HG03039 (cell line): Measurements from ENCODE around the gene RAI14.

ENCODE experiments used
- ATAC-seq: cut with Tn5 transposase; IDR thresholded peaks from one replicate; pipeline ENCODE4 v1.9.1; 2021; ENCODE audit warnings: mild to moderate bottlenecking, moderate library complexity; ENCODE audit not compliant: unreplicated experiment

The RAI14 gene

DNA sequence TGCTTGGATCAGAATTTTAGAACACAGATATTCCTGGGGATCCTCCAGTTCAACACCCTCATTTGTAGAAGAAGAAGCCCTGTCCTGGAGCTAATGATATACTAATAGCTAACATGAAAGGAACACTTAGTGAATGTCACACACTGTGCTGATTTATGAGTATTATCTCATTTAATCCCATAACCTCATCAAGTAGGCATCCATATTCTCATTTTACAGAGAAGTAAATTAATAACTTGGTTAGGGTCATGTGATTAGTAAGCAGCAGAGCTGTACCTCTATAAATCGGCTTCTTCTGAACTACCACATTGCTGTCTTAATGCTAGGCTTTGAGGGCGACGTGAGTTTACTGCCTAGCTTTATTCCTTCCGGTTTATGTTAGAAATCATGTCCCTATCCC, 188.9 kb downstream of the RAI14 start:
- ATAC-seq, result no peak

GRCh38 chr5:34847056-34847455, 190.9 kb downstream of the RAI14 start:
- ATAC-seq, result no peak

GRCh38 chr5:34847552-34847951, 191.4 kb downstream of the RAI14 start:
- no peak for ATAC-seq

DNA sequence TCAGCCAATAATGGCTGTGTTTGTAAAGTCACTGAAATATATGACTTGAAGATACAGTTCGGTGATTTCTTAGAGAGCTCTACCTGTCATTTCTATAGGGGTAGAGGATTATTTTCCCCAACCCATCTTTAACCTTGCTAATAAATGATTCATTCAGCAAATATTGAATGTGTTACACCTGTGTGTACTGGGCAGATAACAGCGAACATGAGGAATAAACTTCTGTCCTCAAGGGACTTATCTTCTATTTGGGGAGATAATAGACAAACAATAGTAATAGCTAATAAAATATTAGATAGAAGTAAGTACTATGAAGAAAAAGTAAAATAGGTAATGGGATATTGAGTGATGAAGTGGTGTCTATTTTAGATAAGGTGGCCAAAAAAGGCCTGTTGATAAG, 192.1 kb downstream of the RAI14 start:
- no peak for ATAC-seq

GRCh38 chr5:34849253-34849652, 193.1 kb downstream of the RAI14 start:
- ATAC-seq, result no peak

DNA sequence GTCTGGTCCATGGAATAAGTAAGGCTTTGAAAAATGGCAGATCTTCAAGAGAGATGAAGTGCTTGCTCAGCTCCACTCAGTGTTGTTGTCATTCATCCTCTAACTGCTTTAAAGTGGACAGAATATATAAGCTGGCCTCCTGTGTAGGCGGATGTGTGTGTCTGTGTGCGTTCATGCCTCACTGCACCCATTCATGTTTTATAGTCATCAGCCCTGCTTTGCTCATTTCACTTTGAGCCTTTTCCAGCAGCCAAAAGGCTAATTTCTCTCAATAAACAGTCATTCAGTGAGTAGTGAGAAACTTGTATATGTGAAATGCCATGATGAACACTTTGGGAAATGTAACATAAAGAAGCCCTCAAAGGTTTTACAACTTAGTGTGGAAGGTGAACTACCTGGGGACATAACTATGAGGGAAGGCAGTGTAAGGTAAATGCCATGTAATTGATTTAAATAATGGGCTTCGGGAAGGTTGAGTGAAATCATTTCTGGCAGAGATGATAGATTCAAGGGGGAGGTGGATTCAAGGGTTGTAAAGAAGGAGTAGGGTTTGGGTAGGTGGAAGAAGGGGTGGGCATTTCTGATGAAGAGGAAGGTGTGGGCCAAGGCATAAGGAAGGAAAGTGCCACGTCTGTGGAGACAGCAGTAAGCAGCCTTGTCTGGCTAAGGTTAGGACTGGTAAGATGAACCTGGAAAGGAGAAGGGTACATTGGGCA, 198.5 kb downstream of the RAI14 start:
- peak; percentile 95 for ATAC-seq

DNA sequence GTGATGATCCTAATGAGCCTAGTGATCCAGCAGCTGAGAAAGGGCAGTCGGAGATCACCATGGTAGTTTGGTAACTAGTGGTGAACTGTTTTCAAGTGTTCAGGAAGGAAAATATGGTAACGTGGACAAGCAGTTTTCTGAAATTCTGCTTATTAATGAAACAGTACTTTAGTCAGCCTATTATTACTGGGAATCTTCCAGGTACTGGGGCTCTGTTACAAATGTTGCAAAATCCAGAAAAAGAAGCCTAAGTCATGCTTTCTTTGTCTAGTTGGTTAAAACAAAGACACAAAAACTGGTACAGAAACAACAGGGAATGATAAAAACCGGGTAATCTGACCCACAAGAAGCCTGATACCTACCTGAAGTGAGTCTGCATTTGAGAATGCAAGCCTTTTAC, 201.0 kb downstream of the RAI14 start:
- no peak for ATAC-seq

DNA sequence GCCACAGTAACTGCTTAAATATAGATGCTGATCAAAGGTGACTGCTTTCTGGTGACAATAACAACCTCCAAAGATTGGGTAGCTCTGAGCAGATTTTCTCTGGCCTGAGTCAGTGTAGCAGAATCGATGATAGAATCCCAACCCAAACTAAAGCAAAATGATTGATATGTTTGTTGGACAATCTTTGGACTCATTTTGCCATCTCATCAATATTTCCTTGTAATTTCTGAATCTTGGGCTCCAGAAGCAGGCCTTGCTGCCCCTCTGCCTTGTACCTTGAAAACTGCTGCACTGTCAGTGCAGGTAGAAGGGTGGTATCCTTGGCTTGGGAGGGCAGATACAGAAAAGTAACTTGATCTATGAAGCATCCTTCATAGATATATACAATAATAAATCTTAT, 201.8 kb downstream of the RAI14 start:
- ATAC-seq, result no peak

DNA sequence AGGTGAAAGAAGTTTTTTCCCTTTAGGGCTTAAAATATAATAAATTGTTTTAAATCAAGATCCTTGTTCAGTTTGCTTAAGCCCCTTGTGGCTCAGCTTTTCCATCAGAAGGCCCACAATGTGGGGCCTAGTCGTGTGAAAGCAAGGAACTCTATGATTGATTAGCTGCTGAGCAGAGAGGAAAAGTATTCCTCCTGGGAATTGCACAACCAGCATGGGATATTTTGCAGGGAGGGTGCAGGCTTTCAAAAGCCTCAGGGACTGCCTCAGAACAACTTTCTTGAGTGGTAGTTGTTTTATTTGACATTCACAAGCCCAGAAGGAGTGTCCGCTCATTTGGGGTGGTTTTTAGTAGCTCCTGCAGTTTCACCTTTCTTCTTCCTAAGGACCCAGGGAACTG, 202.7 kb downstream of the RAI14 start:
- ATAC-seq, result no peak

DNA sequence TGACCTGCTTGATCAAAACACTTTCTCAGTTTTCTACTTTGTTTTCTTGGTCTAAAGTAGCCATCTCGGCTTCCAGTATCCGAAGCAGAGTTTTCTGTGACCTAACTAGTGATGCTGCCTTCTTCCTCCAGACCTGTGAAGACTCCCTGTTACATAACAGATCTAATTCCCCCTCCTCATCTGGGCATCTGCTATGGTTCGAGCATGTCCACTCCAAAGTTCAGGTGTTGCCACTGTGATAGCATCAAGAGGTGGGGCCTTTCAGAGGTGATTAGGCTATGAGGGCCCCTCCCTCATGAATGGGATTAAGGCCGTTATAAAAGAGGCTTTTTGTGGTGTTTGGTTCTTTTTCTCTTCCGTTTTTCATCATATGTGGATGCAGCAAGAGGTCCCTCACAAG, 203.1 kb downstream of the RAI14 start:
- ATAC-seq, result no peak

GRCh38 chr5:34863946-34864345, 207.8 kb downstream of the RAI14 start:
- no peak for ATAC-seq

GRCh38 chr5:34865091-34865490, 209.0 kb downstream of the RAI14 start:
- no peak for ATAC-seq

DNA sequence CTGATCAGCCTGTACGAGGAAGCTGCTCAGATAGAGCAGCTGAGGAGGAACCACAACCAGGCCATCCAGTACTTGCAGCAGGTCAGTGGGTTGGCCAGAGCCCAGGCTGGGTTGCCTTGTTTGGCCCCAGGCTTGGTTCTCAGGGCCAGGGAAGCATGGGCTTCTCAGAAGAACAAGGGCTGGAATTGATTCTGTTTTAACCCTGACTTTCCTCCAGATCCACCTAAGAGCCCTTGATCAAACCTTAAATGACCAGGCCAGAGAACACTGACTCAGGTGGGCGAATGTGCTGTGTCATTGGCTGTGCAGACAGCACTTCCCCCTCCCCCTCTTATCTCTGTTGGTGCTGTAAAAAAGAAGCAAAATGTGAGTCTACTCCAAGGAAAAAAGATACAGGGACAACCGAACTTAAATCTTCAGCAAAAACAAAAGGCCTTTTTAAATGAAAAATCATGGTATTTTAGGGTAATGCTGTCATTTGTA, 210.9 kb downstream of the RAI14 start:
- no peak for ATAC-seq

- no peak for ATAC-seq
Measured at GRCh38 chr5:34867660-34868059, 211.5 kb downstream of the RAI14 start.

DNA sequence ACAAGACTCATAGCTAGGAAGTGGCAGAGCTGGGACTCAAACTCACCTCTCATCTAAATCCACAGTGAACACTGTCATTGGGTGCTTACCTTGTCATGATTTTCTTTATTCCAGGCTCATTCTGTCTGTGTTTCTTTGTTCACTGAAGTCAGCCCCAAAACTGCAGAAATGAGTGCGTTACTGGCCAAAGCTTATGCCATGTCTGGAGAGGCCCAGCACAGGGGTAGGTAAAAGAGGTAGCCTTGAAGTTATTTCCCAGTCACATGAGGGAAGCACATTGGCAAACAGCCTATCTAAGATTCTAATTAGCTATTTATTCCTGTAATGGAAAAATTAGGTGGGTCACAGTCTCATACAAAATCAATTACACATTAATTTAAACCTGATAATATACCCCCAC, 212.7 kb downstream of the RAI14 start:
- ATAC-seq, result no peak

DNA sequence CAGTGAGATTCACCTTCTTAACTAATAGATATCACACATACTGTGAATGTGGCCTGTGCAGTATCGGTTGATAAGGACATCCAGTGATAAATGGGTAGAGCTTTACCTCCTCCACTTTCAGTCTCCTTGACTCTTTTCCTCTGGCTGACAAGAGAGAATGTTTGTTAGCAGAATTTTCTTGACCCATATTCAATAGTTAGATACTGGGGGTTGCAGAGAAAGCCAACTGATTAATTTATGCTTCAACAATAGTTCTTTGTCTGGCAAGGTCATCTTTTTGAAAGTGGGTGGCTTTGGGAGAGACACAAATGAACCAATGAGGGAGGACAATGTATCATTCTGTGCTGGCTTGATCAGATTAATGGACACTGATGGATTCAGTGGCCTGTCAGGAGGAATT, 213.1 kb downstream of the RAI14 start:
- ATAC-seq, result no peak

- no peak for ATAC-seq
Measured at GRCh38 chr5:34870382-34870781, 214.3 kb downstream of the RAI14 start.

DNA sequence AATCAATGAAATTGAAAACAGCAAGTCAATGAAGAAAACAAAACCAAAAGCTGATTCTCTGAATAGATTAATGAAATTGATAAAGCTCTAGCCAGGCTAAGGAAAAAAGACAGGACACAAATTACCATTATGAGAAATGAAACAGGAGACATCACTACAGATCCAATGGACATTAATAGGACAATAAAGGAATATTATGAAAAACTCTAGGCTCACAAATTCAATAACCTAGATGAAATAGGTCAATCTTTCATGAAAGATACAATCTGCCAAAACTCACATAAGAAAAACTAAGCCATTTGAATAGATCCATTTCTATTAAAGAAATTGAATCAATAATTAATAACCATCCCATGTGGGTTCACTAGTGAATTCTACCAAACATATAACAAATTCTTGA, 220.1 kb downstream of the RAI14 start:
- ATAC-seq, result no peak

DNA sequence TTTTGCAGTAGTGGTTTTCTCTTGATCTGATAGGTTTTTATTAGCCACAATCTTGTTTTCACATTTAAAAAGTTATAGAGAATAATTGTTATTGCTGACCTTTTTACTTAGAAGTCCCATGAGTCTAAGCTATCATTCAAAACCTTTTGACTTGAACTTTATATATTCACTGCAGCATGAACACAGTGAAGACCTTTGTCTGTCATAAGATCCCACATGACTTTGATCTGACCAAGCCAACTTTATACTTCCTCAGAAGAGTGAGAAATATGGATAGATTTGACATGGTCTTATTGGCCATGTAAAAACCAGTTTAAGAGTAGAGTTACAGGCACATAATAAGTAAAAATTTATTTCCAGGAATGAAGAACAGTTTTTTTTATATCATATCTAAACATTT, 225.1 kb downstream of the RAI14 start:
- ATAC-seq, result no peak
